ENCODE measurements around the gene PHF21B. TPM values are rescaled to one million over a fixed set of nuclear protein-coding genes. Genes with fewer than 3 reads are reported as not detected.

The PHF21B gene
- total and polyA plus RNA-seq, 2 experiments from 2014 or later = 20.6 to 149 TPM

DNA sequence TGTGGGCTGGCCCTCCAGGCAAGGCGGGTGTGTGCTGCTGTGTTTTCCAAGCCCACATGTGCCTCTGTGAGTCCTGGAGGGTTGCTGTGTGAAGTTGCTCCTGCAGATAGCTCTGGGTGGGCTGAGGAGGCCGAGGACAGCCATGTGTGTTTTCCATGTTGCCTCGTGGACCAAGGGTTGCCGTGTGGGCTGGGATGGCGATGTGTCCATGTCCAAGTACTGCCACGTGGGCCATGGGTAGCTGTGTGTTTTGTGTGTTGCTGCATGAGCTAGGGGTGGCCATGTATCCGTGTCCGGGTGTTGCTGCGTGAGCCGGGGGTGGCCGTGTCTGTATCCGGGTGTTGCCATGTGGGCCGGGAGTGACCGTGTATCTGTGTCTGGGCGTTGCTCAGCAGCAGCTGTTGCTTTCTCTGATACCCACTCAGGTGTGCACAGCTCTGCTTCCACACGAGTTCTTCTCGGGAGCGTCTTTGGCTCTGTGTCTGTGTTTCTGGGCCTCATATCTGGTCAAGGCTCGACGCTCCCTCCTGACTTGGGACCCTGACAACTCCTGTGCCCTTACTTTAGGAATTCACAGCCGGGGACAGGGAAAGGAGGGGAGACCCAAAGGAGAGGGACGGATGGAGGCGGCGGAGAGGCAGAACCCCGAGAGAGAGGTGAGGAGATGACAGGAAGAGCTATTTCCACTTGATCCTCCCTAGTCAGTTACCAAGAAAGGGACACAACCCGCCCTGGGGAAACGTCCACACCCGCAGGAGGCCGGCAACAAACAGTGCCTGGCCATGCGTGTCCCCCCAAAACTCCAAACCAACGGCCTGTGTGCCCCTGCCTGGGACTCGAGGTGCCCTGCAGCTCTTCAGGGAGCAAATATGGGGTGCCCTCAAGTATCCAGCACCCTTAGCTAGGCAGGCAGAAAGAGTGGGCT is 83.1 kb downstream of the PHF21B start:
- Mint-ChIP-seq H3K4me1 (peaks cover 13% of the 10 kb centered on the region), H3K27me3 (ENCODE audit: insufficient read depth, low read depth, poor library complexity) (peaks cover 7% of the 10 kb centered on the region), H3K36me3 (ENCODE audit: low read depth) (peaks cover 24% of the 10 kb centered on the region), H3K4me3 (no peak overlapping the region), H3K9me3 (0 out of 3 replicates have a peak, but pooled peaks cover 2% of the 10 kb centered on the region), H3K27ac (peak overlapping the region; percentile 80; the same call in 1 of the 2 replicates)
- Histone ChIP-seq H3K36me3 (ENCODE audit: insufficient read depth) (no peaks in the 10 kb centered on the region), H4K20me1 (replicated peaks; ENCODE audit: insufficient read depth) (peaks cover 12% of the 10 kb centered on the region), H3K27ac (ENCODE audit: low read depth) (no peak overlapping the region), H3K4me3 (no peak overlapping the region), H3K79me2 (replicated peaks; ENCODE audit: insufficient read depth) (peaks cover 3% of the 10 kb centered on the region; the same call in 1 of the 2 replicates), H3K27me3 (ENCODE audit: insufficient read depth) (no peaks in the 10 kb centered on the region), H3K4me1 (ENCODE audit: insufficient read depth) (no peaks in the 10 kb centered on the region), H3K4me2 (no peak overlapping the region), H3F3A (replicated peaks; ENCODE audit: low read depth) (0 out of 2 replicates have a peak, but pooled peaks cover 2% of the 10 kb centered on the region), H3K9me2 (ENCODE audit: insufficient read depth) (no peaks in the 10 kb centered on the region), H2AFZ (no peak overlapping the region)
- DNase-seq (ENCODE audit: low spot score) (no peak), ATAC-seq (no peak)
- peak; percentile 16; the same call in 1 of the 2 replicates for TF ChIP-seq POLR2AphosphoS5 (IDR thresholded peaks at IDR 0.05; ENCODE audit: low read depth)
- TF ChIP-seq ZNF114 (CRISPR knock-in tag; IDR thresholded peaks at IDR 0.05) = no peak

- no peaks in the 10 kb centered on the region for H3K27me3 ChIP-seq (ENCODE audit: insufficient read depth)
- TF ChIP-seq, protein P1, sequence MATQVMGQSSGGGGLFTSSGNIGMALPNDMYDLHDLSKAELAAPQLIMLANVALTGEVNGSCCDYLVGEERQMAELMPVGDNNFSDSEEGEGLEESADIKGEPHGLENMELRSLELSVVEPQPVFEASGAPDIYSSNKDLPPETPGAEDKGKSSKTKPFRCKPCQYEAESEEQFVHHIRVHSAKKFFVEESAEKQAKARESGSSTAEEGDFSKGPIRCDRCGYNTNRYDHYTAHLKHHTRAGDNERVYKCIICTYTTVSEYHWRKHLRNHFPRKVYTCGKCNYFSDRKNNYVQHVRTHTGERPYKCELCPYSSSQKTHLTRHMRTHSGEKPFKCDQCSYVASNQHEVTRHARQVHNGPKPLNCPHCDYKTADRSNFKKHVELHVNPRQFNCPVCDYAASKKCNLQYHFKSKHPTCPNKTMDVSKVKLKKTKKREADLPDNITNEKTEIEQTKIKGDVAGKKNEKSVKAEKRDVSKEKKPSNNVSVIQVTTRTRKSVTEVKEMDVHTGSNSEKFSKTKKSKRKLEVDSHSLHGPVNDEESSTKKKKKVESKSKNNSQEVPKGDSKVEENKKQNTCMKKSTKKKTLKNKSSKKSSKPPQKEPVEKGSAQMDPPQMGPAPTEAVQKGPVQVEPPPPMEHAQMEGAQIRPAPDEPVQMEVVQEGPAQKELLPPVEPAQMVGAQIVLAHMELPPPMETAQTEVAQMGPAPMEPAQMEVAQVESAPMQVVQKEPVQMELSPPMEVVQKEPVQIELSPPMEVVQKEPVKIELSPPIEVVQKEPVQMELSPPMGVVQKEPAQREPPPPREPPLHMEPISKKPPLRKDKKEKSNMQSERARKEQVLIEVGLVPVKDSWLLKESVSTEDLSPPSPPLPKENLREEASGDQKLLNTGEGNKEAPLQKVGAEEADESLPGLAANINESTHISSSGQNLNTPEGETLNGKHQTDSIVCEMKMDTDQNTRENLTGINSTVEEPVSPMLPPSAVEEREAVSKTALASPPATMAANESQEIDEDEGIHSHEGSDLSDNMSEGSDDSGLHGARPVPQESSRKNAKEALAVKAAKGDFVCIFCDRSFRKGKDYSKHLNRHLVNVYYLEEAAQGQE (IDR thresholded peaks at IDR 0.05; ENCODE audit: unreplicated experiment) = no peak
- no peak for DNase-seq (ENCODE audit: low spot score)
- no peak overlapping the region for H3K27ac Mint-ChIP-seq
- H3F3A ChIP-seq (replicated peaks; ENCODE audit: low read depth) = 0 out of 2 replicates have a peak, but pooled peaks cover 2% of the 10 kb centered on the region
- H3K4me3 Mint-ChIP-seq = no peak overlapping the region
- no peak overlapping the region for H3K4me2 ChIP-seq
- peaks cover 3% of the 10 kb centered on the region; the same call in 1 of the 2 replicates for H3K79me2 ChIP-seq (replicated peaks; ENCODE audit: insufficient read depth)
- H3K4me3 ChIP-seq = no peak overlapping the region
- no peak overlapping the region for H3K27ac ChIP-seq (ENCODE audit: low read depth)
- H3K4me1 ChIP-seq (ENCODE audit: insufficient read depth) = no peaks in the 10 kb centered on the region
- ATAC-seq = no peak
- H3K36me3 Mint-ChIP-seq (ENCODE audit: low read depth) = peaks cover 24% of the 10 kb centered on the region
- H3K36me3 ChIP-seq (ENCODE audit: insufficient read depth) = no peaks in the 10 kb centered on the region
- H3K4me1 Mint-ChIP-seq = peaks cover 10% of the 10 kb centered on the region; the same call in 2 of the 3 replicates
- no peaks in the 10 kb centered on the region for H3K9me2 ChIP-seq (ENCODE audit: insufficient read depth)
- peaks cover 12% of the 10 kb centered on the region for H4K20me1 ChIP-seq (replicated peaks; ENCODE audit: insufficient read depth)
- H3K9me3 Mint-ChIP-seq = peaks cover 2% of the 10 kb centered on the region; the same call in 1 of the 3 replicates
- peaks cover 4% of the 10 kb centered on the region for H3K27me3 Mint-ChIP-seq (ENCODE audit: insufficient read depth, low read depth, poor library complexity)
- H2AFZ ChIP-seq = no peak overlapping the region
These were observed 83.7 kb downstream of the PHF21B start for GRCh38 chr22:44926124-44926475.
